Calu3 (cell line): Measurements from ENCODE around the gene ACOD1. TPM values are rescaled to one million over a fixed set of nuclear protein-coding genes. Genes with fewer than 3 reads are reported as not detected.

Experiments used
- BruUV-seq: library from RNA; stranded (reverse); fragments of 400-500 nt; replicated peaks from 2 replicates; lab custom pipeline; 2021; lab: Mats Ljungman, UMichigan
- CTCF ChIA-PET: fragments of 300-600 bp; sonication (Branson Sonifier 250); formaldehyde crosslinking; loops from one replicate; lab custom pipeline; 2022; ENCODE audit warnings: antibody characterized with exemption; lab: Charles Lee
- DNase-seq: peaks from one replicate; pipeline ENCODE4 v3.0.0; 2022
- H3K27ac Mint-ChIP-seq: one replicate; pipeline ENCODE4 v1.8.0; 2022; ENCODE audit warnings: mixed read lengths; ENCODE audit not compliant: unreplicated experiment
- H3K27me3 Mint-ChIP-seq: one replicate; pipeline ENCODE4 v1.8.0; 2022; ENCODE audit warnings: mixed read lengths; ENCODE audit not compliant: unreplicated experiment
- H3K36me3 Mint-ChIP-seq: one replicate; pipeline ENCODE4 v1.8.0; 2022; ENCODE audit warnings: mild to moderate bottlenecking, moderate library complexity, mixed read lengths; ENCODE audit not compliant: insufficient read depth, unreplicated experiment
- H3K4me1 Mint-ChIP-seq: one replicate; pipeline ENCODE4 v1.8.0; 2022; ENCODE audit warnings: mild to moderate bottlenecking, low read depth, mixed read lengths; ENCODE audit not compliant: unreplicated experiment
- H3K4me3 Mint-ChIP-seq: one replicate; pipeline ENCODE4 v1.8.0; 2022; ENCODE audit warnings: mild to moderate bottlenecking, low read depth, moderate library complexity, mixed read lengths; ENCODE audit not compliant: unreplicated experiment
- H3K9me3 Mint-ChIP-seq: one replicate; pipeline ENCODE4 v1.8.0; 2022; ENCODE audit warnings: low read depth, mixed read lengths; ENCODE audit not compliant: unreplicated experiment
- CTCF ChIP-seq: fragments of 200-600 bp; IDR thresholded peaks from one replicate; pipeline ENCODE4 v1.8.0; 2022; ENCODE audit warnings: antibody characterized with exemption; ENCODE audit not compliant: unreplicated experiment
- intact Hi-C: fragments of 100-400 bp; cut with micrococcal nuclease; formaldehyde crosslinking; loops from one replicate; pipeline ENCODE4 v1.10.0; 2022; ENCODE audit not compliant: unreplicated experiment
- total RNA-seq: library from RNA; stranded (reverse); gene quantifications from 2 replicates; pipeline ENCODE4 v1.2.3, GENCODE V29; 2022

Gene ACOD1
- total RNA-seq, 1 experiment from 2014 or later: not detected

GRCh38 chr13:76927955-76928354 is 20.4 kb upstream of the ACOD1 start:
- BruUV-seq: no TSS peak
- no peak for DNase-seq
- no peak for TF ChIP-seq CTCF
- CTCF ChIA-PET: no interaction called here
- no peaks in the 10 kb centered on the region for H3K36me3 Mint-ChIP-seq
- no peak overlapping the region for H3K4me3 Mint-ChIP-seq
- peaks cover 7% of the 10 kb centered on the region for H3K4me1 Mint-ChIP-seq
- intact Hi-C loops: no loop called here
- no peaks in the 10 kb centered on the region for H3K27me3 Mint-ChIP-seq
- no peaks in the 10 kb centered on the region for H3K9me3 Mint-ChIP-seq
- H3K27ac Mint-ChIP-seq: no peak overlapping the region

GRCh38 chr13:76928456-76928855 is 19.9 kb upstream of the ACOD1 start:
- intact Hi-C loops: no loop called here
- BruUV-seq: no TSS peak
- CTCF ChIA-PET: no interaction called here

GRCh38 chr13:76929320-76929719 is 19.0 kb upstream of the ACOD1 start:
- peaks cover 7% of the 10 kb centered on the region for H3K4me1 Mint-ChIP-seq
- H3K27me3 Mint-ChIP-seq: no peaks in the 10 kb centered on the region
- no TSS peak for BruUV-seq
- DNase-seq: no peak
- CTCF ChIA-PET: no interaction called here
- no peak for TF ChIP-seq CTCF
- no peak overlapping the region for H3K4me3 Mint-ChIP-seq
- H3K27ac Mint-ChIP-seq: no peak overlapping the region
- no peaks in the 10 kb centered on the region for H3K9me3 Mint-ChIP-seq
- intact Hi-C loops: no loop called here
- H3K36me3 Mint-ChIP-seq: no peaks in the 10 kb centered on the region

More at GRCh38 chr13:76928456-76928855, 19.9 kb upstream of the ACOD1 start:
- no peak for DNase-seq
- H3K4me3 Mint-ChIP-seq: no peak overlapping the region
- H3K9me3 Mint-ChIP-seq: no peaks in the 10 kb centered on the region
- no peak for TF ChIP-seq CTCF
- H3K27ac Mint-ChIP-seq: no peak overlapping the region
- H3K36me3 Mint-ChIP-seq: no peaks in the 10 kb centered on the region
- H3K27me3 Mint-ChIP-seq: no peaks in the 10 kb centered on the region
- H3K4me1 Mint-ChIP-seq: peaks cover 7% of the 10 kb centered on the region

- CTCF ChIA-PET: no interaction called here
- DNase-seq: no peak
- no peaks in the 10 kb centered on the region for H3K36me3 Mint-ChIP-seq
- no peak overlapping the region for H3K27ac Mint-ChIP-seq
- peaks cover 4% of the 10 kb centered on the region for H3K4me1 Mint-ChIP-seq
- no peak for TF ChIP-seq CTCF
- no peak overlapping the region for H3K4me3 Mint-ChIP-seq
- H3K27me3 Mint-ChIP-seq: no peaks in the 10 kb centered on the region
- BruUV-seq: no TSS peak
- intact Hi-C loops: no loop called here
- no peaks in the 10 kb centered on the region for H3K9me3 Mint-ChIP-seq
Observed at GRCh38 chr13:76929851-76930374, 18.4 kb upstream of the ACOD1 start.
